HL-60 (cell line): ENCODE data around the gene GSK3A.

Source experiments
- DNase-seq, 2 experiments: peaks; one replicate each; pipeline ENCODE4 v3.0.0-alpha.2; 2010 to 2020; ENCODE audit warnings: low read depth in 1 of 2, low spot score in 1 of 2
- H3K27ac ChIP-seq: fragments of 250-450 bp; sonication (Bioruptor Pico); replicated peaks from 2 replicates; pipeline ENCODE4 v1.5.1; 2020; ENCODE audit warnings: mild to moderate bottlenecking, moderate library complexity
- H3K27me3 ChIP-seq: fragments of 250-450 bp; sonication (Bioruptor Pico); 2 replicates; pipeline ENCODE4 v1.5.1; 2021; ENCODE audit warnings: mild to moderate bottlenecking, moderate library complexity; ENCODE audit not compliant: insufficient read depth, poor library complexity, severe bottlenecking
- H3K4me3 ChIP-seq: replicated peaks from 2 replicates; pipeline ENCODE4 v1.5.1; 2011; ENCODE audit warnings: mild to moderate bottlenecking, control low read depth, low read length; ENCODE audit not compliant: insufficient read depth
- GABPA ChIP-seq: IDR thresholded peaks from 2 replicates; pipeline ENCODE4 v1.6.1; 2012; ENCODE audit warnings: low read depth
- POLR2AphosphoS5 ChIP-seq: IDR thresholded peaks from 2 replicates; pipeline ENCODE4 v1.6.1; 2012; ENCODE audit warnings: low read depth
- SPI1 ChIP-seq: IDR thresholded peaks from 2 replicates; pipeline ENCODE4 v1.6.1; 2012; ENCODE audit warnings: low read depth, mild to moderate bottlenecking, borderline replicate concordance
- TF ChIP-seq, protein P1 (sequence below): IDR thresholded peaks from one replicate; pipeline ENCODE4 v1.5.1; 2011; ENCODE audit warnings: low read length, control low read depth, inconsistent platforms; ENCODE audit not compliant: insufficient read depth
- TF ChIP-seq, protein P2 (sequence below): IDR thresholded peaks from 2 replicates; pipeline ENCODE4 v1.6.1; 2012; ENCODE audit warnings: low read depth; ENCODE audit not compliant: insufficient replicate concordance

GSK3A gene

DNA sequence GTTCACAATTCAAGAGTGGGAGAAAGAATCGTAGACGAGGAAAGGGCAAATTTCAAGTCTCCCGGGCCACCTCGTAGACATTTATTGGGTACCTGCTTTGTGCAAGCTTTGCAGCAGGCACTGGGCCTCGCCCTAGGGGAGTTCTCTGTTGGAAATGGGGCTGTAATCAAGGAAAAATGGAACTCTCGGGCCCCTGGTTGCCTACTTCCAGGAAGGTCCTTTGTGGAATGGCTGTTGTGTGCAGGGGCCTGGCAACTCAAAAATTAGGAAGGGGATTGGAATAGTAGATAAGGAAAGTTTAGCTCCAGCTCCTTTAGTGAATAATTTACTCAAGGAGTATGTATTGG lies 21.7 kb downstream of the GSK3A start:
- peak overlapping the region; percentile 80 for H3K27ac ChIP-seq
- no peaks in the 10 kb centered on the region for H3K27me3 ChIP-seq
- peak overlapping the region; percentile 95 for H3K4me3 ChIP-seq
- TF ChIP-seq GABPA: no peak
- no peak for TF ChIP-seq SPI1
- no peak for TF ChIP-seq POLR2AphosphoS5
- TF ChIP-seq, protein P1, sequence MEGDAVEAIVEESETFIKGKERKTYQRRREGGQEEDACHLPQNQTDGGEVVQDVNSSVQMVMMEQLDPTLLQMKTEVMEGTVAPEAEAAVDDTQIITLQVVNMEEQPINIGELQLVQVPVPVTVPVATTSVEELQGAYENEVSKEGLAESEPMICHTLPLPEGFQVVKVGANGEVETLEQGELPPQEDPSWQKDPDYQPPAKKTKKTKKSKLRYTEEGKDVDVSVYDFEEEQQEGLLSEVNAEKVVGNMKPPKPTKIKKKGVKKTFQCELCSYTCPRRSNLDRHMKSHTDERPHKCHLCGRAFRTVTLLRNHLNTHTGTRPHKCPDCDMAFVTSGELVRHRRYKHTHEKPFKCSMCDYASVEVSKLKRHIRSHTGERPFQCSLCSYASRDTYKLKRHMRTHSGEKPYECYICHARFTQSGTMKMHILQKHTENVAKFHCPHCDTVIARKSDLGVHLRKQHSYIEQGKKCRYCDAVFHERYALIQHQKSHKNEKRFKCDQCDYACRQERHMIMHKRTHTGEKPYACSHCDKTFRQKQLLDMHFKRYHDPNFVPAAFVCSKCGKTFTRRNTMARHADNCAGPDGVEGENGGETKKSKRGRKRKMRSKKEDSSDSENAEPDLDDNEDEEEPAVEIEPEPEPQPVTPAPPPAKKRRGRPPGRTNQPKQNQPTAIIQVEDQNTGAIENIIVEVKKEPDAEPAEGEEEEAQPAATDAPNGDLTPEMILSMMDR: no peak
- TF ChIP-seq, protein P2, sequence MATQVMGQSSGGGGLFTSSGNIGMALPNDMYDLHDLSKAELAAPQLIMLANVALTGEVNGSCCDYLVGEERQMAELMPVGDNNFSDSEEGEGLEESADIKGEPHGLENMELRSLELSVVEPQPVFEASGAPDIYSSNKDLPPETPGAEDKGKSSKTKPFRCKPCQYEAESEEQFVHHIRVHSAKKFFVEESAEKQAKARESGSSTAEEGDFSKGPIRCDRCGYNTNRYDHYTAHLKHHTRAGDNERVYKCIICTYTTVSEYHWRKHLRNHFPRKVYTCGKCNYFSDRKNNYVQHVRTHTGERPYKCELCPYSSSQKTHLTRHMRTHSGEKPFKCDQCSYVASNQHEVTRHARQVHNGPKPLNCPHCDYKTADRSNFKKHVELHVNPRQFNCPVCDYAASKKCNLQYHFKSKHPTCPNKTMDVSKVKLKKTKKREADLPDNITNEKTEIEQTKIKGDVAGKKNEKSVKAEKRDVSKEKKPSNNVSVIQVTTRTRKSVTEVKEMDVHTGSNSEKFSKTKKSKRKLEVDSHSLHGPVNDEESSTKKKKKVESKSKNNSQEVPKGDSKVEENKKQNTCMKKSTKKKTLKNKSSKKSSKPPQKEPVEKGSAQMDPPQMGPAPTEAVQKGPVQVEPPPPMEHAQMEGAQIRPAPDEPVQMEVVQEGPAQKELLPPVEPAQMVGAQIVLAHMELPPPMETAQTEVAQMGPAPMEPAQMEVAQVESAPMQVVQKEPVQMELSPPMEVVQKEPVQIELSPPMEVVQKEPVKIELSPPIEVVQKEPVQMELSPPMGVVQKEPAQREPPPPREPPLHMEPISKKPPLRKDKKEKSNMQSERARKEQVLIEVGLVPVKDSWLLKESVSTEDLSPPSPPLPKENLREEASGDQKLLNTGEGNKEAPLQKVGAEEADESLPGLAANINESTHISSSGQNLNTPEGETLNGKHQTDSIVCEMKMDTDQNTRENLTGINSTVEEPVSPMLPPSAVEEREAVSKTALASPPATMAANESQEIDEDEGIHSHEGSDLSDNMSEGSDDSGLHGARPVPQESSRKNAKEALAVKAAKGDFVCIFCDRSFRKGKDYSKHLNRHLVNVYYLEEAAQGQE: no peak
- no peak for DNase-seq

DNA sequence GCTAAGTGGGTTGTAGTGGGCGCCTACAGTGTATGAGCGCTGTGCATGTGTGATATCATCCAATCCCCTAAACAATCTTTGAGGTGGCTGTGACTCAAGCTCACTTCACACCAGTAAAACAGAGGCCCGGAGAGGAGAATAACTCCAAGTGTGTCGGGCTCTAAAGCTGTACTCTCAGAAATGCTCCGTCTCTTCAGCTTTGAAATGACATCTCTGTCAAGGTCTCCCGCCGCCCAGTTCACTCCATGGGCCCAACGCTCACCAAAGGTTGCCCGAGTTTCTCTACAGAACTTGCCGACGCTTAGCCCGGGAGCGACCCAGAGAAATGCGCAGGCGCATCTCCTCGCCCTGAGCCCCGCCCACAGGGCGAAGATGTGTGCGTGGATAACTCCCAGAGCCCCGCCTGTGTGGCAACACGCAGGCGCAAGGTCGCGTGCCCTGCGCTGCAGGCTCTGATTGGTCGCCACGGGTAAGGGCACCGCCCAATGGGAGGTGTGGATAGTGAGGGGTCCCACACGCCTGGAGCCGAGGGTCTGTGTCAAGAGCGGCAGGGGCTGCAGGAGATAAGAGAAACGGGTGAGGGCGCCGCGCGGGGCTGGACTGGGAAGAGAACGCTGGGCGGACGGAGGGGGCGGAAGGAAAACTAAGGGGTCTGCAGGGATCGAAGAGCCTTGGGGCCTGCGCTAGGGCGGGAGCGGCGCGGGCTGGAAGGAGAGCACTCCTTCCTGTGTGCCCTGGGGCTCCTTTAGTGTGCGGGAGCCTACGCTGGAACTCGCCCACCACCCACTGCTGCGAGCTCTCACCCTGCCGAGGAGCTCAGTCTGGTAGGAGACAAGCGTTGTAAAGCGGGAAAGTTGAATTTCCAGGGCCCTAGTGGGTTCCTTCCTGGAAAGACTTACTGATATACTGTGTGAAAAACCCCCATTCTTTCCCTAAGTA lies 22.3 kb downstream of the GSK3A start, which contains the start of gene ZNF526:
Gene ZNF526 (plus strand): TSS at position 501 of the 939 bp plus-strand sequence. CDS start 4,092 bp downstream, outside the sequence.
- TF ChIP-seq POLR2AphosphoS5 (peak; percentile 77), SPI1 (no peak)
- TF ChIP-seq, protein P2: no peak

DNA sequence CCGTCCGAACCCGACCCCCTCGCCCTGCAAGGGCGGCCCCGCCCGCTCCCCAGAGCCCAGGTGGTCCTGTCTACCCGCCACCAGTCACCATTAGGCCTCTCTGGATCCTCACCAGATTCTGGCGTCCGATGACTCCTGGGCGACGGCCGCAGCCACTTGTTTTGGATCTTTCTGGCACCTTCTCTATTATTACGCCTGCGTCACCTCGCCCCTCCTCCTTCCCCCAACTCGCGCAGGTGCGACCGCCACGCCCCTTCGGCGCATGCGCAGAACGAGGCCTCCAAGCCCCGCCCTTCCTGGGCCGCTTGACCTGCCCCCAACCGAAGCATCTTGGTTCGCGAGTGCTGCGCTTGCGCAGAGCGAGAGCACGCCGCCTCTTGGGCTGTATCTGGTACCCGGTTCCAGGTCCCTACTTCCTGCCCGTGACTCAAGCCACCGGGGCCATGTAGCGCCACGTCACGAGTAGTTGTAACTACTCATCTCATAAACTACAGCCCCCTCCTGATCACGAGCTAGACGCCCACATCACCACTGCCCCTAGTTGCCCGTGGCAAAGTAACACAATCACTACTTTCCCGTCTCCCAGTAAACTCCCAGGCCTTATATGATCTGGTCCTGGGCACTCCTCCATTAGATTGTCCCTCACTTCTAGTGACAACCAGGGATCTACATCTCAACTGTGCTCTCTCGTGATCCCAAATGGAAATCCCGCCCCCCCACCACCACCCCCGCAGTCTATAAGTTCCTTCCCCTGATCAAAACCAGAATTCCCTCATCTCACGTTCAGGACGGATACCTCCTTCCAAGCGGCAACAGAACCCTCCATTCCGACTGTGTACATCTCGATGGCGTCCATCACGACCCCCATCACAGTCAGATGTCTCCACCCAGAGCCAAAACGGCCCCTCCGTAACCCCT lies 24.6 kb downstream of the GSK3A start, which contains the start of gene DEDD2:
Gene DEDD2 (minus strand): TSS at position 158 of the 918 bp plus-strand sequence. CDS start 670 bp downstream, outside the sequence.
- no peak; the same call in 1 of the 2 replicates for TF ChIP-seq SPI1
- peak; percentile 57; the same call in 1 of the 2 replicates for TF ChIP-seq POLR2AphosphoS5
- H3K4me3 ChIP-seq: peak within 1 kb of the TSS; percentile 95
- peak; percentile 96 to 97 for DNase-seq
- H3K27me3 ChIP-seq: no peaks in the 10 kb centered on the region
- H3K27ac ChIP-seq: peak within 1 kb of the TSS; percentile 76

More for the DNA sequence above, 22.3 kb downstream of the GSK3A start, which contains the start of gene ZNF526:
- peak; percentile 98 for DNase-seq
- peak within 1 kb of the TSS; percentile 95 for H3K4me3 ChIP-seq
- H3K27ac ChIP-seq: peak within 1 kb of the TSS; percentile 80
- H3K27me3 ChIP-seq: no peaks in the 10 kb centered on the region

DNA sequence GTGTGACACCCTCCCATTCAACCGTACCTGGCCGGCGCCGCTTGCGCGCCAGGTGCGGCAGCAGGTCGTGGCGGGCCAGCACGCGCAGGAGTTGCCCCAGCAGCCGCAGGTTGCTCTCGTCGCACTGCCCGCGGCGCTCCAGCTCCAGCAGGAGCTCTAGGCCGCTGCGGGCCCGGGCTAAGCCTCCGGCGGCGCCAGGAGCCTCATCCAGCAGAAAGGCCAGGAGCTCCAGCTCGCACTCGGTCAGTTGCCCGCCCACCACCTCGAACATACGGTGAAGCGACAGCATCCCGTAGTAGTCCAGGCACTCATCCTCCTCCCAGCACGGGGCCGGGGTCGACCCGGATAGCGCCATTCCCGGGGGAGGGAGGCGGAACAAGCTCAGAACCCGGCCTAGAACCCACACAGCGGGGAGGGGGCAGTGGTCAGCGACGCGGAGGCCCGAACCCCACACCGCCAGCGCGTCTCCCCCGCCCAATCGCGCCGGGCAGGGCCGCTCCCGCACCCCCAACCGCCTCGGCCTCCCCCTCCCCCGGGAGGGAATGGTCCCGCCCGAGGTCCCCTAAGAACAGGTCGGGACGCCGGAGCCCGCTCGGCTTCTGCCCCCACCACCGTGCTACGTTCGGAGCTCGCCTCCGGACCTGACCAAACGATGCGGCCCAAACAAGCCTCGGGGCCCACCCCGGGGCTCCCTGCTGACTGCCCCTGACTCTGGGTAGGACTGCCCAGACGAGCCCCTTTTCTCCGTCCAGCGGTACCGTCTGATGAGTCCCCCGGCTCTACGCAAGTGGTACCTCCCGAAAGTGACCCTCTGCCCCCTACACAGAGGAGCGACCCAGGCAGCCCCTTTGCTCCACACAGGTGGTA lies 25.5 kb downstream of the GSK3A start:
- peak overlapping the region; percentile 76 for H3K27ac ChIP-seq
- TF ChIP-seq, protein P1: no peak
- TF ChIP-seq SPI1 (no peak), GABPA (no peak), POLR2AphosphoS5 (no peak)
- TF ChIP-seq, protein P2: no peak
- peak overlapping the region; percentile 95 for H3K4me3 ChIP-seq
- no peaks in the 10 kb centered on the region for H3K27me3 ChIP-seq
- DNase-seq: no peak
